NB4 (cell line): ENCODE data around the gene VWA3B.

Experiments used
- CTCF ChIP-seq: IDR thresholded peaks from one replicate; pipeline ENCODE4 v1.5.1; 2012; ENCODE audit warnings: low read depth, low read length
- POLR2A ChIP-seq: IDR thresholded peaks from 2 replicates; pipeline ENCODE4 v1.6.1; 2011; ENCODE audit warnings: mild to moderate bottlenecking; ENCODE audit not compliant: insufficient read length; ENCODE audit errors: extremely low read depth

GRCh38 chr2:98172951-98173350 lies 86.0 kb downstream of the VWA3B start:
- no peak for TF ChIP-seq CTCF
- TF ChIP-seq POLR2A, result no peak
